Renal cortical epithelial cell (primary cell): ENCODE results near the gene OR3A3. TPM values are rescaled to one million over a fixed set of nuclear protein-coding genes. Genes with fewer than 3 reads are reported as not detected.
A peak's percentile ranks its signal among the peaks of the same experiment; 100 is the strongest.
"Not testable (repeated sequence)": the region's sequence is repeated elsewhere in the genome, so short reads cannot be mapped to it uniquely, and the experiment has no call there.

Experiments used
- DNase-seq: peaks from one replicate; pipeline ENCODE4 v3.0.0-alpha.2; 2011; ENCODE audit warnings: low read depth
- total RNA-seq: library from RNA; depleted of rRNA; stranded (reverse); fragments of >200 nt; gene quantifications from 2 replicates; pipeline ENCODE4 v1.2.3, GENCODE V29; 2014

Gene OR3A3
- total RNA-seq, result under 0.01 TPM in 1 of 2 replicates, not detected in the other

DNA sequence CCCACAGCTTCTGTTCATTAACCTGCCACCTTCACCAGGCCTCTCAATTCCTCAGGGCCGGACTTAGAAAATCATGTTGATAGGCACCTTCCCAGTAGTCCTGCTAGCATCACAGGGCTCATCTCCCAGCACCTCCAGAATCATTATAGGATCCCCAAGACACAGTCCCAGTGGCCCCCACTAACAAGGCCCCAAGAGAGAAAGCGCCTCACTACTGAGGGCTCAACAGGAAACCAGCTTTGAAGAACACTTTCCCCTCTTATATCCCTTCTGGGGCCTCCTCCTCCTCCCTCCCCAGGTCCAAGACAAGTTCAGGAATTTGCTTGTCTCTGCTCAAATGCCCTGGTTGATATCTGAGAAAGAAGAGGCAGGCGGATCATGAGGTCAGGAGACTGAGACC lies at the start of gene OR3A3:
TSS of gene OR3A3 (plus strand) at position 301 of the 400 bp plus-strand sequence.
- no peak for DNase-seq

DNA sequence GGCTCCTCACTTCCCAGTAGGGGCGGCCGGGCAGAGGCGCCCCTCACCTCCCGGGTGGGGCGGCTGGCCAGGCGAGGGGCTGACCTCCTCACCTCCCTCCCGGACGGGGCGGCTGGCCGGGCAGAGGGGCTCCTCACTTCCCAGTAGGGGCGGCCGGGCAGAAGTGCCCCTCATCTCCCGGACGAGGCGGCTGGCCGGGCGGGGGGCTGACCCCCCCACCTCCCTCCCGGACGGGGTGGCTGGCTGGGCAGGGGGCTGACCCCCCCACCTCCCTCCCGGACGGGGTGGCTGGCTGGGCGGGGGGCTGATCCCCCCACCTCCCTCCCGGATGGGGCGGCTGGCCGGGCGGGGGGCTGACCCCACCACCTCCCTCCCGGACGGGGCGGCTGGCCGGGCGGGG lies 40.0 kb upstream of the OR3A3 start:
- not testable (repeated sequence) for DNase-seq

DNA sequence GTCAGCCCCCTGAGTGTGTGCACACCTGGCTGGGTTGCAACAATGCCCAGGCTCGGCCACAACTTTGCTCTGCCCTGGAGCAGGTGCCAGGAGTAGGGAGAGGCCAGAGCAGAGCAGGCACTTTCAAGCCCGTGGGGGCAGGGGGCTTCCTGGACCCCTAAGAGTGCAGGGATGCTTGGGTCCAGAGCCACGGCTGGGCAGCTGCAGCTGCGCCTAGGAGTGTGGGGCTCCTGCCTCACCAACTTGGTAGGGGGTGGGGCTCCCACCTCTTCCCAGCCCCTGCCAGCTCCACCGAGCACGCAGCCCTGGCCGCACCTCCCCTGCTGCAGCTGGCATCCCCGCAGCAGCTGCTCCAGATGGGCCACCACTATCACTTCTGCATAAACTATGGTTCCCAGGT lies 32.8 kb upstream of the OR3A3 start:
- DNase-seq, result no peak

DNA sequence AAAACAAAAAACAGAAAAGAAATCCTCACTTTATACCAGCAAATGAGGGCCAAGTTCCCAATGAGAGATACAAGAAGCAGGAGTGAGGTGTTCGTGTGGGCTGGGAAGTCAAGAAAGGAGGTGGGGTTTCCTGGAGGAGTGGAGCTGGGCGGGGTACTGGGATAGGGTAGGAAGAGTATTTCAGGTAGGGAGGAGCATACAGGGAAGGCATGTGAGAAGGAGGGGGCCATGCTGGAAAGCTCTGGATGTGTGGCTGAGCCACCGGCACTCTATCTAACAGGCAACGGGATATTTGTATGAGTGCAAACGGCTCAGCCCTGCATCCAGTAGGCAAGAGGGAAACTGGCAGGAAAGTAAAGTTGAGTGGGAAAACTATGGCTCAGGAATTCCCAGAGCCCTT lies 29.2 kb upstream of the OR3A3 start:
- no peak for DNase-seq

DNA sequence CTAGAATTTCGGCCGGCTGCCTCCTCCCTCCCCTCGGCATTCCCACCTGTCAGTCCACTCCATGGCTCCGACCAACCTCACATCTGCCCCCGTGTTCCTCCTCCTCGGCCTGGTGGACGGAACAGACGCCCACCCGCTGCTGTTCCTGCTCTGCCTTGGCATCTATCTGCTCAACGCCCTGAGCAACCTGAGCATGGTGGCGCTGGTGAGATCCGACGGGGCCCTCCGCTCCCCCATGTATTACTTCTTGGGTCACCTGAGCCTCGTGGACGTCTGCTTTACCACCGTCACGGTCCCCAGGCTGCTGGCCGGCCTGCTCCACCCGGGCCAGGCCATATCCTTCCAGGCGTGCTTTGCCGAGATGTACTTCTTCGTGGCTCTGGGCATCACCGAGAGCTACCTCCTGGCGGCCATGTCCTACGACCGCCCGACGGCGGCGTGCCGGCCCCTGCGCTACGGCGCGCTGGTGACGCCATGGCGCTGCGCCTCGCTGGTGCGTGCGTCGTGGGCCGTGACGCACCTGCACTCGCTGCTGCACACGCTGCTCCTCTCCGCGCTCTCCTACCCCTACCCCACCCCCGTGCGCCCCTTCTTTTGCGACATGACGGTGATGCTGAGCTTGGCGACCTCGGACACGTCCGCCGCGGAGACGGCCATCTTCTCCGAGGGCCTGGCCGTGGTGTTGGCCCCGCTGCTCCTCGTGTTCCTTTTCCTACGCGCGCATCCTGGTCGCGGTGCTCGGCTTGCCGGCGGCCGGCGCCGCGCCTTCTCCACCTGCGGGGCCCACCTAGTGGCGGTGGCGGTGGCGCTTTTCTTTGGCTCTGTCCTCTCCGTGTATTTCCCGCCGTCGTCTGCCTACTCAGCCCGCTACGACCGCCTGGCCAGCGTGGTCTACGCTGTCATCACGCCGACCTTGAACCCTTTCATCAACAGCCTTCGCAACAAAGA lies 25.0 kb upstream of the OR3A3 start, which contains the start of gene OR3A2:
TSS of gene OR3A2 (minus strand) at position 440 of the 948 bp plus-strand sequence.
- DNase-seq, result no peak

DNA sequence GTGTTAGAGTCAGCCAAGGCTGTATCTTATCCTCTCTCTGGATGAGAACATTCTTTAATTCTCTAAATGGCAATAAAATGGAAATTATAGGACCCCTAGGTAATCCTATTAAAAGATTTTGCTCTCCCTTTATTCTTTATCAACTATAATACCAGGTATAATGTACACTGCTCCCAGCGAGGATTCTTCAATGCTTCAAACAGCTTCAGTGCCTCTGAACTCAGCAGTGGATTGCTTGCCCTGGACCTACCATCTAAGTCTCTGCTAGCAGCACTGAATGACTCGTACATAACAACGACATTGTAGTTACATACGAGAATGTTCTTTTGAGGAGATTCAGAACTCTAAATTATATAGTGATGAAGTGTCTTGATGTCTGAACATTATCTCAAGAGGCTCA lies 21.4 kb upstream of the OR3A3 start:
- no peak for DNase-seq

DNA sequence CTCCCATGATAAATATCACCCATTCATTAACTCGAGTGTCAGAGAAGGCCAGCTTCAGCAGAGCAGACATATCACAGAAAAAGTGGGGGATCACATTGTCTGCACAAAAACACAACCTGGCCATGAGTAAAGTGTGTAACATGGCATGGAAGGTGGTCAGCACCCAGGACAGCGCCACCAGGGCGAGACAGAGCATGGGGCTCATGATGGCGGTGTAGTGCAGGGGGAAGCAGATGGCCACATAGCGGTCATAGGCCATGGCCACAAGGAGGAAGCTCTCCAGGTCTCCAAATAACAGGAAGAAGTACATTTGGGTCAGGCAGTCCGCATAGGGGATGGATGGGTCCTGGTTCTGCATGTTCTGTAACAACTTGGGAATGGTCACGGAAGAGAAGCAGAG lies 13.4 kb upstream of the OR3A3 start:
- DNase-seq, result not testable (repeated sequence)

DNA sequence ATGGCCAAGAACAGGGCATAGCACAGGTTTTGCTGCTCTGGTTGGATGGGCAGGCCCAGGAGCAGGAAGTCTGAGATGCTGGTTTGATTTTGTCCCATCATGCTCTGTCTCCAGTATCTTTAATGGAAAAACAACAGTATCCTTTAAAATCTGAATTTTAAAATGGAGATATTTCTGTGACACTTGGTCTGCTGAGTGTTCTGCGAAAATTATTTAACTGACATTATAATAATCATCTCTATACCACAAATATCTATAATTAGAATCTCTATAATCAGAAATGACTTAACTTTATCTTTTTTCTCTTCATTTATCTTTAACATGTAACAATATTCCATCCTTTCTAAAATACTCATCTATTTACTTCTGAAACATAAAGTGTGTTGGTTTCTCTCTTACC lies 12.9 kb upstream of the OR3A3 start, which contains the start of gene OR1E1:
TSS of gene OR1E1 (minus strand) at position 101 of the 400 bp plus-strand sequence. CDS start at position 101, 0 bp downstream.
- DNase-seq, result no peak

DNA sequence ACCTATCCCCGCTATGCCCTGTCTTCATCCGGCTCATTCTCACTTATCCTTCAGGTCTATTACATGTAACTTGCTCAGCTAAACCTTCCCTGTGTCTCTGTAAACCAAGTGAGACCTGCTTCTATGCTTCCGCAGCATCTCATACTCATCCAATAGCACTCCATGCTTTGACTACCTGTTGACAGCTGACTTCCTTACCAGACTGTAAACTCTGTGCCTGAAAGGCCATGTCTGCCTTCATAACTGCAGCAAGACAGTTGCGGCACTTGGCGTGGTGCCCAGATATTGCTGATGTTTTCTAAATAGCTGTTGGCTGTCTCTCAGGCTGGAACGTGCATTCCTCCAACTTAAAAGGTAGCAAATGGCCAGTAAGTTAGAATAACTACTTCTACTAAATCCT lies 11.1 kb upstream of the OR3A3 start:
- DNase-seq, result no peak

DNA sequence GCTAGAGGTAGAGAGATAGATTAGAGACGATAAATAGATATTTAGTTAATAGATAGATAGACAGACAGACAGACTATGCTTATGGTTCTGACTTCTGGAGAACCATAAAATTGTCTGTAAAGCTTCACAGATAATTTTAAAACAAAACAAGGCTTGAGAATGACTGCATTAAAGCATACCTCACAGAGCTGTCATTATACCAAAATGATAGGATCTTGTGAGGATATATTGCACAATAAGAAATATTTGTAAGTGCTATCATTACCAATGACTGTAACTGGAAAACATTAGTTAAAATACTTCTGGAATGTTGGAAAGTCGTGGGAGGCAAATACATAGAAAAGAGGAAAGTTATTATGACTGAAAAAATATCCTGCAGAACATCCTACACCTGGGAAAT lies 9.4 kb upstream of the OR3A3 start:
- DNase-seq, result no peak

DNA sequence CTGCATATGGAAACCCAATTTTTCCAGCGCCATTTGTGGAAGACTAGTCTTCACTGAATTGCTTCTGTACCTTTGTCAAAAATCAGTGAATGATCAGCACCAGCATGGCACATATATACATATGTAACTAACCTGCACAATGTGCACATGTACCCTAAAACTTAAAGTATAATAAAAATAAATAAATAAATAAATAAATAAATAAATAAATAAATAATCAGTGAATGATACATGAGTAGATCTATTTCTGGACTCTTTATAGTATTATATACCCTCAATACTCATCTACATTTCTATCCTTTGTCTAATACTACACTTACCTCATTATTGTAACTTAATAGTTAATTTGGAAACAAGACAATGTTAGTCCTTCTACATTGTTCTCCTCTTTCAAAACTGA lies 7.3 kb upstream of the OR3A3 start:
- not testable (repeated sequence) for DNase-seq

DNA sequence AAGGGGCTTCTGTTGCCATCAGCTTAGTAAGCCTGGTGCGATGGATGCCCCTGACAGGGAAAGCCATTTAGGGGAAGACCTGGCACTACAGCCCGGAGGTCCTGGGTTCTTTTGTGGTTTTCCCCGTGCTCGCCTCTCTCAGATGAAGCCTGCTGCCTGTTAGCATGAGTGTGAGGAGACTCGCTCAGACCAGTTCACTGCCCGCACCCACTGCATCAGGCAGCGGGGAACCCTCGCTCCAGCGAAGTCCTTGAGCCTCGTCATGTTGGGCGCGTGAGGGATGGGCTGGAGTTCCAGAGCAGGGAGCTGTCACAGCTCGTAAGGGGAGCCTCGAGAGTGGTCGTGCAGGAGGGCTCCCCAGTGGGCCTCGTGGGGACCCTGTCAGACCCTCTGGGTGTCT lies 1.0 kb downstream of the OR3A3 start:
- DNase-seq, result not testable (repeated sequence)

DNA sequence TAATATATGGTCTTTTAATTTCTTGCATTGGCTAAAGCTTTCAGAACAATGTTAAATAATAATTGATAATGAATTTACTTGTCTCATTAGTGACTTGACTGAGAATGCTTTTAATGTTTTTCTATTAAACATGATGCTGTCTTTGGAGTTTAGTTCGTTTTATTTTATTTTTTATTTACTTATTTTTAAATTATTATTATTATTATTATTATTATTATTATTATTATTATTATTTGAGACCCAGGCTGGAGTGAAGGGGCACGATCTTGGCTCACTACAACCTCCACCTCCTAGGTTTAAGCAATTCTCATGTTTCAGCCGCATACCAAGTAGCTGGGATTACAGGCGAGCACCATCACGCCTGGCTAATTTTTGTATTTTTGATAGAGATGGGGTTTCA lies 4.4 kb downstream of the OR3A3 start:
- DNase-seq, result no peak

DNA sequence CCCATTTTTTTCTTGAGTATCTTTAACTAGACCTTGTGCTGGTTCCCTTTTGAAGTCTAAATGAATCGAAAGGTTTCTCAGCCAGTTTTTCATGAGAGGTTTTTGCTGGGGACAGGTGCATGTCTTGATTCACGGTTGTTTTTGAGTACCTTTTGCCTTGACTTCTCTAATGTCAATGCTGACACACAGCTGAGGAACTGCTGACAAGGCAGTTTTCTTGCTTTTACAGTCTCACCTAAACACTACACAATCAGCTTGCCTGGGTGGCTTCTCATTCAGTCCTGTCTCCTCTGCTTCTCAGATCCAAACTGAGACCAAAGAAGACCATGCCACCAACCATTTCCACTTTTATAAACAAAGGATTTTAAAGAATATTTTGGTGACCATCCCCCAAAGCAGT lies 7.1 kb downstream of the OR3A3 start:
- no peak for DNase-seq

DNA sequence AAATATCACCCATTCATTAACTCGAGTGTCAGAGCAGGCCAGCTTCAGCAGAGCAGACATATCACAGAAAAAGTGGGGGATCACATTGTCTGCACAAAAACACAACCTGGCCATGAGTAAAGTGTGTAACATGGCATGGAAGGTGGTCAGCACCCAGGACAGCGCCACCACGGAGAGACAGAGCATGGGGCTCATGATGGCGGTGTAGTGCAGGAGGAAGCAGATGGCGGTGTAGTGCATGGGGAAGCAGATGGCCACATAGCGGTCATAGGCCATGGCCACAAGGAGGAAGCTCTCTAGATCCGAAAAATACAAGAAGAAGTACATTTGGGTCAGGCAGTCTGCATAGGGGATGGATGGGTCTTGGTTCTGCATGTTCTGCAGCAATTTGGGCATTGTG lies 22.0 kb downstream of the OR3A3 start:
- not testable (repeated sequence) for DNase-seq

DNA sequence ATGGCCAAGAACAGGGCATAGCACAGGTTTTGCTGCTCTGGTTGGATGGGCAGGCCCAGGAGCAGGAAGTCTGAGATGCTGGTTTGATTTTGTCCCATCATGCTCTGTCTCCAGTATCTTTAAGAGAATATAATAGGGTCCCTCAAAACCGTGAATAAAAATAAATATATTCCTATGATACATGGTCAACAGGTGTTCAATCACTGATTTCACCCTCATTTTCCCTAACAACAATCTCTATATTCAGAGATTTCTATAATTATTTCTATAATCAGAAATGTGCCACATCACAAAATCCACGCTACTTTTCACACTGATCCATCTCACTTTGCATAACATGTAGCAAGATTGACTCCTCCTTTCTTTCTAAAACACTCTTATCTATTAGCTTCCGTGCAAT lies 22.6 kb downstream of the OR3A3 start, which contains the start of gene OR1E2:
TSS of gene OR1E2 (minus strand) at position 101 of the 400 bp plus-strand sequence. CDS start at position 101, 0 bp downstream.
- DNase-seq, result no peak

DNA sequence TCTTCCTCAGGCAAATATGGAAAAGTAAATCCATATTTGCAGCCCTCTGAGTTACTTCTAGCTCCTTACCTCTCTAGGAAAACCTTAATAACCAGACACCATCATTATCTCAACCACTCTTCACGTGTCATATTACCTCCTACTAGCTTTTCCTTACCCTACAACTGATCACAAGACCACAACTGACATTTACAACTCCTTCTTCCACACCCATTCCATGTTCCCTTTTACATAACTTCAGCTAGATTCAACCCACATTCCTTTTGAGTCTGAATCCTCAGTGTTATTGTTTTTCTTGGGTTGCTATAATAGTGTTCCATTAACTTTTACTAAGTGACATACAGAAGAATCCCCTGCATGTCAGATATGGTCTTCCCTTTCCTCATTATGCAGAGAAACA lies 27.2 kb downstream of the OR3A3 start:
- no peak for DNase-seq

DNA sequence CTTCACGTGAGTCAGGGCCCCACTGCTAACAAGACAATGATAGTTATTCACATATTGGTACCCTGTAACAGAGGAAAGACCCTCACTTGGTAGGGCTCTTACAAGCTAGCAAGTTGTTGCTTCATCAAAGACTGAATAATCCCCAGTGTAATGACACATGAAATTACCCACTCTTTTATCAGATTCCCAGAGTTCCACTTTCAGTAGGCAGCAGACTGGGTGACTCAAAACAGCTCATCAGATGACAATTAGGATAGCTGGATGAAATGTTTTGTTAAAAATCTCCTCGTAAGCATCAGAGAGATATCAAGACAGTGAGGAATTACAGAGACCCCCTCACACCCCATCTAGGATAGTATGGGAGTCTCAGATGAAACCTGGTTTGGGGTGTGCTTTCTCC lies 29.3 kb downstream of the OR3A3 start:
- DNase-seq, result no peak

DNA sequence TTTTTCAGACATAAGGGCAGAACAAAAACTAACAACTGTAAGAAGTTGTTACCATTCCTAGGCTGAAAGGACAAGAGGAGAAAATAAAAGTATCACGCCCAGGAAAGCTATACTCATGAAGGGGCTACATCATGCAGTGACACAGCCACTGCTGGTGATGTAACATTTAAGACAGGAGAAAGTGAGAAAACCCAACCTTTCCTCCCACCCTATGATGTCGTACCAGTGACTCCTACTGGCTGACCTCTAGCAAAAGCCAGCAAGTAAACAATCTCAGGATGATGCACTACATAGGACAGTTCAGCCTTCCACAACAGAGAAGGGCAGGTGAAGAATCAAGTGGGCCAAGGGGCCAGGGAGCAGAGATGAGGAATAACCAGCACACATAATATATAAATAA lies 36.5 kb downstream of the OR3A3 start:
- DNase-seq, result peak; percentile 1

DNA sequence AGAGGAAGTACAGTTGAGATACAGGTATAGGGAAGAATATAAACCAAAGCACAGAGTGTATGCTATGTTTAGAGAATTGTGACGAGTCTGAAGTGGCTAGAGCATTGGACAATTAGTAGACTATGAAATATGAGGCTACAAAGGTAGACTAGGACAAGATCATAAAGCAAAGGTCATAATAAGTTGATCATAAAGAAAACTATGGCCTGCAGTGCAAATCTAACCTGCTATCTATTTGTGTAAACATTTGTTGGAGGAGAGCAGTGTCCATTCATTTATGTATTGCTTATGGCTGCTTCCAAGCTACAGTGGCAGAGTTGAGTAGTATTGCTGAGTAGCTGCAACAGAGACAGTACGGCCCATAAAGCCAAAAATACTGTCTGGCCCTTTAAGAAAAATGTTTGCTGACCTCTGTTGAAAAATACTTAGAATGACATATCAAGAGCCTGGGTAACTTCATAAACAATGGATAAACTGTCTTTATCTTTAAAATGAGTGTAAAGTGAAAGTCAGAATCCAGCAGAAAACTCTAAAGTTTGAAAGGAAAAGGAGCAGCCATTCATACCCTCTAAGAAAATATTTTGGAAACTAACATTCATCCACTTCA lies 37.0 kb downstream of the OR3A3 start:
- DNase-seq, result no peak

DNA sequence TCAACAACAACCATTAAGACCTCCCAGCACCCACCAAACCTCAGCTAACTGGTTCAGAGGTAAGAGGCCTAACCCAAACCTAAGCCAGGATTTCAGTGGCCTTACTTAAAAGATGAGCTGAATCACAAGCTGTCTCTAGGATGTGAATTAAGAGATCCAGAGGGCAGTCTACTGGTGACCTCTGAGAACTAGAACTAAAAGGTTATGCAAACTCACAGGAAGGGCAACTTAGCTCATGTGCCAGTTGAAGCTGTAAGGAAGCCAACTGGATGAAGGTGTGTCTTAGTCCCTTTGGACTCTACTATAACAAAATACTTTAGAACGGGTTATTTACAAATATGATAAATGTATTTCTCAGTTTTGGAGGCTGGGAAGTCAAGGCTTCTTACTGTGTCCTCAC lies 55.2 kb downstream of the OR3A3 start:
- DNase-seq, result not testable (repeated sequence)

DNA sequence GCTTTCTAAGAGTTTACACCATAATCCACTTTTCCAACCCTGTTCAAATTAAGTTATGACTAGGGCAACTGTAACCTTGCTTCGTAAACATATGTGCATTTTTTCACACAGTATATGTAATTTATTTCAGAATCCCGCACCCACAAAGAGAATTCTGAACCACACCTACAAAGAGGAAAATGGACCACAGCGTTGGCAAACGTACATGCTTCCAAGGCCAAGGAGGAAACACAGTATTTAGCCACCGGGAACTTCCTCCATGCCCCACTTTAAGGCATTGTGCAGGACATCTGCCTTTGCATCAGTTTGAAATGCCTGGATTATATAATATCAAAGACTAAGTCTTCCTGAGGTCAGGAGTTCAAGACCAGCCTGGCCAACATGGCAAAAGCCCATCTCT lies 58.4 kb downstream of the OR3A3 start:
- no peak for DNase-seq

DNA sequence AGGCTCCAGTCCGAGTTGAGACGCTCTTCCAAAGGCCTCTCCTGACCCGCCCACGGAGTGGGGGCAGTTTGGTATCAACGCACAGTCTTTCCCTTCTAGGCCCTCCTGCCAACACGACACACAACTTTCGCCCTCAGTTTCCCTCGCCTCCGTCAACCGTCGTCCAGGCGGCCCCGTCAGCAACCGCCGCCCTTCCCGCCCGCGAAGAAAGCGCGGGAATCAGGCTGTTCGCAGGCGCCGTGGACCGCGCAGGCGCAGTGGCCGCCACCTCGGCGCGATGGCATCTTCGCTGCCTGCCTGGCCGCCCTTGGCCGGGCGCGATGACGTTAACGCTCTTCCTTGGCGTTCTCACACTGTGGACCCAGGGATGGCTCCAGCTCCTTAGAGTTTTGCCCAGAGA lies 60.4 kb downstream of the OR3A3 start, which contains the start of gene SPATA22:
TSS of gene SPATA22 (minus strand) at position 221 of the 400 bp plus-strand sequence. CDS start 2,494 bp downstream, outside the sequence.
- DNase-seq, result no peak
